Adrenal gland (tissue), 12 donors: ENCODE measurements around the gene PAPLN. TPM values are rescaled to one million over a fixed set of nuclear protein-coding genes. Genes with fewer than 3 reads are reported as not detected.
"Not testable (repeated sequence)": the region's sequence is repeated elsewhere in the genome, so short reads cannot be mapped to it uniquely, and the experiment has no call there.

Experiments used
- DNase-seq, 7 donors: peaks; one replicate each; pipeline ENCODE4 v3.0.0-alpha.2; 2019 to 2020
- H3K27ac ChIP-seq, 5 donors: fragments of 200-600 bp; sonication (generic) in 4 of 5; 1 replicate in 3 of 5; 2 replicates in 2 of 5; pipeline versions ENCODE4 v1.5.1 to v1.8.0; 2016 to 2020; ENCODE audit warnings: mild to moderate bottlenecking in 1 of 5
- H3K27me3 ChIP-seq: fragments of 200-600 bp; 2 replicates; pipeline ENCODE4 v1.8.0; 2021
- H3K36me3 ChIP-seq, 2 donors: fragments of 200-600 bp; replicated peaks in 1 of 2; 1 replicate in 1 of 2; 2 replicates in 1 of 2; pipeline versions ENCODE4 v1.5.1 to v1.8.0; 2018 to 2022
- H3K4me1 ChIP-seq, 2 donors: fragments of 200-600 bp; replicated peaks in 1 of 2; 1 replicate in 1 of 2; 2 replicates in 1 of 2; pipeline versions ENCODE4 v1.5.1 to v1.8.0; 2018 to 2021
- H3K4me3 ChIP-seq, 4 donors: fragments of 200-600 bp; sonication (generic) in 3 of 4; one replicate each; pipeline ENCODE4 v1.5.1; 2016 to 2018
- H3K9me3 ChIP-seq, 3 donors: fragments of 200-600 bp; sonication (generic) in 1 of 3; replicated peaks in 1 of 3; 1 replicate in 2 of 3; 2 replicates in 1 of 3; pipeline versions ENCODE4 v1.5.1 to v1.8.0; 2016 to 2021
- CTCF ChIP-seq, 6 experiments: fragments of 450-650 bp in 4 of 6; fragments of 200-600 bp in 2 of 6; sonication (generic) in 1 of 6; IDR thresholded peaks; 1 replicate in 5 of 6; 2 replicates in 1 of 6; pipeline versions ENCODE4 v1.5.1 to v1.8.0; 2016 to 2021; ENCODE audit warnings: antibody characterized with exemption in 6 of 6, mild to moderate bottlenecking in 2 of 6, moderate library complexity in 1 of 6
- POLR2A ChIP-seq, 2 donors: fragments of 450-650 bp; IDR thresholded peaks; one replicate each; pipeline ENCODE4 v1.6.1; 2017; ENCODE audit warnings: antibody characterized with exemption in 2 of 2, mild to moderate bottlenecking in 2 of 2, moderate library complexity in 1 of 2
- WGBS, 4 donors: extraction: QIAGEN DNeasy Blood & Tissue Kit in 2 of 4; methylation state at CpG; one replicate each; pipeline versions ENCODE4 v1.1.5 to v1.1.7; 2013 to 2017; 5-methylcytosine and 5-hydroxymethylcytosine counted together
- intact Hi-C, 2 donors: fragments of 100-400 bp; cut with DNase I; formaldehyde crosslinking; loops; one replicate each; pipeline versions ENCODE4 v1.14.1 to v1.15.0; 2022 to 2023
- polyA plus RNA-seq, 3 donors: library from polyadenylated mRNA; stranded (reverse); fragments of 200-250 nt in 2 of 3; fragments of 350-450 nt in 1 of 3; fragmentation: Illumina TruSeq in 1 of 3; extraction: RNeasy Lipid Tissue Mini Kit (QIAGEN cat#74804) in 1 of 3; gene quantifications; one replicate each; pipeline ENCODE4 v1.2.3, GENCODE V29; 2013 to 2014
- total RNA-seq, 9 donors: library from RNA; depleted of rRNA in 4 of 9; stranded (reverse); fragments of >200 nt in 4 of 9; fragments of 120-200 nt in 1 of 9; fragmentation: NEBNext Ultra II Directional in 1 of 9; extraction: Animal tissue kit (Norgen Biotek cat#: 25700) in 1 of 9; gene quantifications; one replicate each; pipeline versions ENCODE4 v1.1.0 to v1.2.4, GENCODE V29; 2013 to 2023
- donor health status: healthy with polysubstance abuse.
- donor health status: Bipolar disorder and iron deficiency.
- donor health status: DM: yes; HTN: yes; CAD: no.
- donor health status: DM: no; HTN: no; CAD: no.
- donor health status: DM: no; HTN: no; CAD: no.
- donor health status: DM: yes; HTN: yes; CAD: no.

The PAPLN gene
- total and polyA plus RNA-seq, 12 donors, result 4.2 to 33.6 (median 12.5) TPM

DNA sequence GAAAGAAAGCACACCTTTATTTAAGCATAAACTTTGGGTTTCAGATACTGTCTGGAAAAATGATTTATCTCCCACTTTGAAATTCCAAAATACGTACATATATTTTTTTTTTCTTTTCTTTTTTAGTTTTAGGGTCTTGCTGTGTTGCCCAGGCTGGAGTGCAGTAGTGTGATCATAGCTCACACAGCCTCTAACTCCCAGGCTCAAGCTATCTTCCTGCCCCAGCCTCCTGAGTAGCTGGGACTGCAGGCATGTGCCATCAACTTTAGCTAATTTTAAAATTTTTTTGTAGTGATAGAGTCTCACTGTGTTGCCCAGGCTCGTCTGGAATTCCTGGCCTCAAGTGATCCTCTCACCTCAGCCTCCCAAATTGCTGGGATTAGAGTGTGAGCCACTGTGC is 45.9 kb upstream of the PAPLN start:
- intact Hi-C loops, result no loop called here
- H3K27ac ChIP-seq, result no peak overlapping the region
- H3K4me1 ChIP-seq, result peaks cover 0 to 5% of the 10 kb centered on the region in 2 donors
- TF ChIP-seq POLR2A (IDR thresholded peaks at IDR 0.05) (no peak), CTCF (IDR thresholded peaks at IDR 0.05) (no peak)
- WGBS, 4 donors, result 92 to 93% (median 93%) methylated on average over 2 of the region's 2 CpGs
- peaks cover 0 to 44% of the 10 kb centered on the region in 2 donors for H3K36me3 ChIP-seq
- no peak overlapping the region for H3K4me3 ChIP-seq
- H3K9me3 ChIP-seq, result no peaks in the 10 kb centered on the region
- H3K27me3 ChIP-seq, result no peaks in the 10 kb centered on the region
- DNase-seq, result no peak

DNA sequence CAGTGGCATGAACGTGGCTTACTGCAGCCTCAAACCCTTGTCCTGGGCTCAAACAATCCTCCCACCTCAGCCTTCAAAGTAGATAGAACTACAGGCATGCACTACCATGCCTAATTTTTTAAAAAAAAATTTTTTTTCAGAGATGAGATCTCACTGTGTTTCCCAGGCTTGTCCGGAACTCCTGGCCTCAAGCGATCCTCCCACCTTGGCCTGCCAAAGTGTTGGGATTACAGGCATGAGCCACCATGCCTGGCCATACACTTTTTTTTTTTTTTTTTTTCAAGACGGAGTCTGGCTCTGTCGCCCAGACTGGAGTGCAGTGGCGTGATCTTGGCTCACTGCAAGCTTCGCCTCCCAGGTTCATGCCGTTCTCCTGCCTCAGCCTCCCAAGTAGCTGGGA is 43.0 kb upstream of the PAPLN start:
- 95 to 98% (median 97%) methylated on average over 8 of the region's 8 CpGs for WGBS, 4 donors
- DNase-seq, H3K27ac ChIP-seq, H3K4me1 ChIP-seq, H3K27me3 ChIP-seq, intact Hi-C loops, H3K4me3 ChIP-seq, H3K9me3 ChIP-seq: not testable (repeated sequence)
- peaks cover 0 to 51% of the 10 kb centered on the region in 2 donors for H3K36me3 ChIP-seq

DNA sequence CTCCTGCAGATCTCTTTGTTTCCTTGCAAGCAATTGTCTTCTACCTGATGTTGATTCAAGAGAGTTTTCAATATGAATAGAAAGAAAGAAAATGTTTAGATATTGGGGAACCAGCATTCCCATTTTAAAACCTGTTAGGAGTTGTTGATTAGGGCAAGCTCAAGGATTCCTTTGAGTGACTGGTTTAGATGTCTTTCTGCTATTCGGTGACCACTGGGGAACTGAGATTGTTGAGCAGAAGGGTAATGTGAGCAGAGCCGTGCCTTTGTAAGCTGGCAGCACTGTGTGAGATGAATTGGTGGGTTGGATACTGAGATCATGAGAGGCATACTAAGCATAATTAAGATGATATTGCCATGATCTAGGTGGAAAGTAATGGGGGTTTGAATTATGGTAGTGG is 39.1 kb upstream of the PAPLN start:
- no peak for DNase-seq
- intact Hi-C loops, result no loop called here
- TF ChIP-seq POLR2A (IDR thresholded peaks at IDR 0.05) (no peak), CTCF (IDR thresholded peaks at IDR 0.05) (no peak)

GRCh38 chr14:73203527-73203926 is 33.8 kb upstream of the PAPLN start:
- H3K4me3 ChIP-seq, result no peak overlapping the region
- H3K9me3 ChIP-seq, result no peaks in the 10 kb centered on the region
- 86 to 97% (median 94%) methylated on average over 2 of the region's 2 CpGs for WGBS, 4 donors
- H3K36me3 ChIP-seq, result peaks cover 0 to 48% of the 10 kb centered on the region in 2 donors
- no peak for DNase-seq
- no peak overlapping the region for H3K27ac ChIP-seq
- intact Hi-C loops, result no loop called here
- TF ChIP-seq CTCF (IDR thresholded peaks at IDR 0.05), result no peak
- TF ChIP-seq POLR2A (IDR thresholded peaks at IDR 0.05), result no peak
- no peaks in the 10 kb centered on the region for H3K27me3 ChIP-seq
- H3K4me1 ChIP-seq, result no peaks in the 10 kb centered on the region

More for the DNA sequence above, 39.1 kb upstream of the PAPLN start:
- WGBS, 4 donors, result 84 to 98% (median 94%) methylated on average over 2 of the region's 2 CpGs
- H3K27ac ChIP-seq, result no peak overlapping the region
- H3K27me3 ChIP-seq, result no peaks in the 10 kb centered on the region
- H3K9me3 ChIP-seq, result no peaks in the 10 kb centered on the region
- peaks cover 0 to 48% of the 10 kb centered on the region in 2 donors for H3K36me3 ChIP-seq
- no peaks in the 10 kb centered on the region for H3K4me1 ChIP-seq
- H3K4me3 ChIP-seq, result no peak overlapping the region

DNA sequence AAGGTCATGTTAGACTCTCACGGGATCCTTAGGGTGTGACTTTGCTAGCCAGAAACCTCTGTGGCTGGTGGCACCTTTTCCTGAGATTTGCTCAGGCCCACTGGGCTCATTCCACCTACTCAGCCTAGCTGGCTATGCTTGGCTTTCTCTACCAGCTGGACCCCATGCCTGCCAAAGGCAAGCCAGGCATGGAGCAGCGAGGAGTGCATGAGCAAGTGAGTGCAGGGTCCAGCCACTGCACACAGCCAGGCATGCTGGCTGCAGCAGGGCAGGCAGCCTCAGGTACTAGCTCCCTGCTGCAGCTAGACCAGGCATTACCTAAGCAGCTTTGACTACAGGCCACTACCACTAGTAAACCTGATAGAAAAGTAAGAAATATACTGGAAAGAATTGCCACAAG is 29.7 kb upstream of the PAPLN start:
- Histone ChIP-seq H3K36me3 (peaks cover 0 to 50% of the 10 kb centered on the region in 2 donors), H3K9me3 (no peaks in the 10 kb centered on the region), H3K27ac (no peak overlapping the region), H3K4me1 (peaks cover 0 to 13% of the 10 kb centered on the region in 2 donors), H3K4me3 (no peak overlapping the region), H3K27me3 (no peaks in the 10 kb centered on the region)
- no peak for TF ChIP-seq CTCF (IDR thresholded peaks at IDR 0.05)
- TF ChIP-seq POLR2A (IDR thresholded peaks at IDR 0.05), result no peak
- no peak for DNase-seq
- WGBS, 4 donors, result 75 to 92% (median 91%) methylated on average over 1 to 2 of the region's 2 CpGs
- intact Hi-C loops, result no loop called here
